HG03103 (cell line): ENCODE measurements around the gene NGFR.
"Not testable (repeated sequence)": the region's sequence is repeated elsewhere in the genome, so short reads cannot be mapped to it uniquely, and the experiment has no call there.

ENCODE experiments used
- ATAC-seq: cut with Tn5 transposase; IDR thresholded peaks from one replicate; pipeline ENCODE4 v1.9.1; 2021; ENCODE audit warnings: low read depth; ENCODE audit not compliant: unreplicated experiment

Gene NGFR

GRCh38 chr17:49530118-49530517 lies 35.0 kb downstream of the NGFR start:
- no peak for ATAC-seq

DNA sequence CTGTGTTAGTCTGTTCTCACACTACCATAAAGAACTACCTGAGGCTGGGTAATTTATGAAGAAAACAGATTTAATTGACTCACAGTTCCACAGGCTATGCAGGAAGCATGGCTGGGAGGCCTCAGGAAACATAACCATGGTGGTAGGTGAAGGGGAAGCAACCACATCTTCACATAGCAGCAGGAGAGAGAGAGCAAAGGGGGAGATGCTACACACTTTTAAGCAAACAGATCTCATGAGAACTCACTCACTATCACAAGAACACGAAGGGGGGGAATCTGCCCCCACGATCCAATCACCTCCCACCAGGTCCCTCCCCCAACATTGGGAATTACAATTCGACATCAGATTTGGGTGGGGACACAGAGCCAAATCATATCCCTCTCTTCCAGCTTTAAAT lies 48.8 kb downstream of the NGFR start:
- ATAC-seq = no peak

DNA sequence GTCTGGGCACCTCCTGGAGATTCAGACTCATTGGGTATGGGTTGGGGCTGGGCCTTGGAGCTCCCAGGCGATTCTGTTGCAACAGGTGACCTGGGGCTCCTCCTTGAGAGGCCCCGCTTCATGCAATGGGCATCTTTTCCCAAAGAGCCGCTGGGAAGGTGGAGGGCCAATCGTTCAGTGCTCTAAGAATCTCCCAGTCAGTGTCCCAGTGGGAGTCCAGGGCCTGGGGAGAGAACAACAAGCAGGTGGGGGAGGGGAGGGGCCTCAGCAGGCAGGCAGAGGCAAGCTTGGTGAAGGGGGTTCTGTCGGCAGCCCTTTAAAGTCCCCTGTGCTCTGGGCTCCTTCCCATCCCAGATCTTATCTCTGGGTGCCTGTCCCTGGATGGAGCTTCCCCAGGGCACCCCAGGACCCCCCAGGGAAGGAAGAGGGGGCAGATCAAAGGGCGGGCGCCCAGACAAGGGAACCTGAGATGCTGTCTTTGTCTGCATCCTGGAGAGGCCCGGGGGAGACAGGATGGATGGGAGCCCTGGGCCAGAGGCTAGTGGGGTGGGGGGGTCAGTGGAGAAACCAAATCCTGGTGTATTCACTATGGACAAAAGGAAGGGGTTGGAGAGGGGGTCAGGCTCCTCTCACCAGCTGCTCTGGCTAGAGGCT lies 50.0 kb downstream of the NGFR start:
- ATAC-seq = no peak

- ATAC-seq = no peak
Measured at GRCh38 chr17:49545806-49546545, 50.9 kb downstream of the NGFR start.

GRCh38 chr17:49546546-49547535 lies 51.7 kb downstream of the NGFR start:
- ATAC-seq = no peak

DNA sequence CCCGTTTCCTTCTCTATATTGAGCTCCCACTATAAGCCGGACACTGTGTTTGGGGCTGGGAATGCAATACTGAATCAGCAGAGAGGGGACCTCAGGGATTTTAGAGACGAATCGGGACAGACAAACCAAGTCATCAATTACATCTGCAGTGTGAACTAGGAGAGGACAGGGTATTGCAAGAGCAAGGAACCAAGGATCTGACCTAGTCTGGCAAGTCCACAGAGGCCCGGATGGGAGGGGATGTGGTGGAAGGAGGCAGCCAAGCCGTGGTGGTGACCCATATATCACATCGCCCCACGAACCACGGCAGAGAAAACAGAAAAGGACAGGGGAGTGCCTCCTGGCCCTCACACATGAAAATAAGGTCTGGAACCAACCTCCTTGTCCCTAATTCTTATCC lies 52.5 kb downstream of the NGFR start:
- no peak for ATAC-seq

GRCh38 chr17:49548051-49548505 lies 53.0 kb downstream of the NGFR start:
- no peak for ATAC-seq

GRCh38 chr17:49548506-49549310 lies 53.6 kb downstream of the NGFR start:
- ATAC-seq = no peak

DNA sequence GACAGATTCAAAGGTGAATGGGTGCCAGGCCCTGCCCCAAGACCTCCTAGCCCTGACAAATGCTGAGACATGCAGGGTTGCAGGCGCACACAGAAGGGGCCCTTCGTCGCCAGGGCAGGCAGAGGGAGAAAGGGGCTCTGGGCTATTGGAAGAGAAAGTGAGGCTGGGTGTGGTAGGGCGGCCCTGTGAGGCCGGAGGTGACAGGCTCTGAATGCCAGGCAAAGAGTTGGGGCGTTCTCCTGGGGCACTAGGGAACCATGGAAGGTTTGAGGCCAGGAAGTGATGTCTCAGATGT lies 54.2 kb downstream of the NGFR start:
- no peak for ATAC-seq

DNA sequence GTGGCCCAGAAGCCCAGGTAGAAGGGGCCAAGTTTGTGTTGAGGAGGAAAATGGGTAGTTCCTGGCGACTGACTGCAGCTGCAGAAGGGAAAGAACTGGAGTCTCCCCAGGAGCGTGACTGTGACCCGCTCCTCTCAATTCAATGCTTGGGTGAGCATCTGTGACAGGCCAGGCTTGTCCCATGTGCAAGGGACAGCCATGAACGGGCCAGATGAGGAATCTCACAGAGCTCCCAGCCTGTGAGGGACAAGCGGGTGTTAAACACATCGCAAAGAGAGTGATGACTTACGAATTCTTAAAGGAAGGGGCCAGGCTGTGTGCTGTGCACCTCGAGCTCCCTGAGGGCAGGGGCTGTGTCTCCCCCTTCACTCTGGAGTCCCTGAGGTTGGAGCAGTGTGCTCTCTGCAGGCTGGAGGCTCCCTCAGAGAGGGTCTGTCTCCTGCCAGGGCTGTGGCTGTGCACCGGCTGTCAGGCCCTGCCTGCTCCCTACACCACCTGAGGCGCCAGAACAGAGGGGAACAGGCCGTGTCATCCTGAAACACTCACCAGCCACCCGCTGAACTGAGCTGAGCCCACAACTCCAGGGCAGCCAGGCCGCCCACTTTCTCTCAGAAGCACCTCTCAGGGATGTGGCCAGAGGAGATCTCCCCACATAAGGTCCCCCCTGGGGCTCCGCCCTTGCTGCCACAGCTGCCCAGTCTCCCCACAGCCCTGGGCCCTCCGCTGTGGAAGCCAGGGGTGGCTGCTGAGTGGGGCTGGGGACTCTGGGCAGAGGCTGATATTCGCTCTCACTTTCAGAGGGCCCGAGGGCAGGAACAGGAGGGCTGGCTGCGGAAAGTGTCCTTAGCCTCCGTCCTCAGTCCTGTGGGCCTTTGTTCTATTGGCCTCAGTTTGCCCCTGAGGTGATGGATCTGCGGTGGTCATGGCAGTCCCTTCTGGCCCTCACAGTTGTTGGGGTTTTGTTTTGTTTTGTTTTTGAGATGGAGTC lies 54.9 kb downstream of the NGFR start:
- ATAC-seq = no peak

GRCh38 chr17:49550764-49551163 lies 55.7 kb downstream of the NGFR start:
- ATAC-seq = not testable (repeated sequence)

GRCh38 chr17:49551221-49552069 lies 56.4 kb downstream of the NGFR start:
- ATAC-seq = no peak

- ATAC-seq = no peak
Measured at GRCh38 chr17:49552070-49552751, 57.1 kb downstream of the NGFR start.

GRCh38 chr17:49553676-49554335 lies 58.7 kb downstream of the NGFR start:
- ATAC-seq = no peak

- ATAC-seq = no peak
Measured at GRCh38 chr17:49554694-49555494, 59.8 kb downstream of the NGFR start.

- no peak for ATAC-seq
Measured at GRCh38 chr17:49555495-49556222, 60.6 kb downstream of the NGFR start.
